ENCODE data around the gene LHX5.
A peak's percentile ranks its signal among the peaks of the same experiment; 100 is the strongest.
"Not testable (repeated sequence)": the region's sequence is repeated elsewhere in the genome, so short reads cannot be mapped to it uniquely, and the experiment has no call there.

Gene LHX5

GRCh38 chr12:113471619-113472171 lies at the start of gene LHX5:
Gene LHX5 (minus strand): TSS chr12:113471871. CDS start chr12:113471498, 373 bp downstream.
- no peak for DNase-seq

- DNase-seq, result no peak
These were observed 48.0 kb upstream of the LHX5 start for GRCh38 chr12:113519464-113520307.

GRCh38 chr12:113515082-113515856 lies 43.6 kb upstream of the LHX5 start:
- no peak for DNase-seq

GRCh38 chr12:113514602-113515001 lies 42.9 kb upstream of the LHX5 start:
- DNase-seq, result no peak

GRCh38 chr12:113512568-113512967 lies 40.9 kb upstream of the LHX5 start:
- no peak for DNase-seq

- no peak for DNase-seq
These were observed 35.2 kb upstream of the LHX5 start for GRCh38 chr12:113506867-113507266.

GRCh38 chr12:113505941-113506340 lies 34.3 kb upstream of the LHX5 start:
- no peak for DNase-seq

- no peak for DNase-seq
These were observed 33.2 kb upstream of the LHX5 start for GRCh38 chr12:113504917-113505316.

- DNase-seq, result no peak
These were observed 29.2 kb upstream of the LHX5 start for GRCh38 chr12:113500782-113501311.

- DNase-seq, result no peak
These were observed 28.6 kb upstream of the LHX5 start for GRCh38 chr12:113500306-113500675.

- no peak for DNase-seq
These were observed 26.8 kb upstream of the LHX5 start for GRCh38 chr12:113498490-113498889.

- DNase-seq, result no peak
These were observed 26.0 kb upstream of the LHX5 start for GRCh38 chr12:113497693-113498092.

GRCh38 chr12:113495941-113496340 lies 24.3 kb upstream of the LHX5 start:
- not testable (repeated sequence) for DNase-seq

GRCh38 chr12:113488322-113488721 lies 16.7 kb upstream of the LHX5 start:
- no peak for DNase-seq

- no peak for DNase-seq
These were observed 15.1 kb upstream of the LHX5 start for GRCh38 chr12:113486722-113487121.

GRCh38 chr12:113485330-113485729 lies 13.7 kb upstream of the LHX5 start:
- DNase-seq, result no peak

- DNase-seq, result no peak
These were observed 10.7 kb upstream of the LHX5 start for GRCh38 chr12:113482334-113482733.

GRCh38 chr12:113480336-113480971 lies 8.8 kb upstream of the LHX5 start:
- DNase-seq, result no peak

- peak; percentile 28 for DNase-seq
These were observed 8.1 kb upstream of the LHX5 start for GRCh38 chr12:113479590-113480335.

GRCh38 chr12:113479216-113479589 lies 7.5 kb upstream of the LHX5 start:
- DNase-seq, result no peak

- DNase-seq, result no peak
These were observed 6.8 kb upstream of the LHX5 start for GRCh38 chr12:113478351-113479011.

- DNase-seq, result no peak
These were observed 6.2 kb upstream of the LHX5 start for GRCh38 chr12:113477842-113478215.
